NCI-H460 (cell line): ENCODE results near the gene MDH2. TPM values are rescaled to one million over a fixed set of nuclear protein-coding genes. Genes with fewer than 3 reads are reported as not detected.
"Not testable (repeated sequence)": the region's sequence is repeated elsewhere in the genome, so short reads cannot be mapped to it uniquely, and the experiment has no call there.

ENCODE experiments used
- DNase-seq: peaks from one replicate; pipeline ENCODE4 v3.0.0-alpha.2; 2016; ENCODE audit warnings: low read depth; ENCODE audit errors: extremely low read depth
- polyA plus RNA-seq: library from polyadenylated mRNA; depleted of rRNA; stranded (reverse); fragments of >200 nt; gene quantifications from 2 replicates; pipeline ENCODE4 v1.2.3, GENCODE V29; 2014; cell fraction: nucleus; rRNA removed
- total RNA-seq: library from RNA; depleted of rRNA; stranded (reverse); fragments of >200 nt; shearing (Covaris generic); gene quantifications from 2 replicates; pipeline ENCODE4 v1.2.3, GENCODE V29; 2014; rRNA removed

The MDH2 gene
- 178 and 184 TPM in 2 replicates for total RNA-seq
- polyA plus RNA-seq = 80.9 and 94.0 TPM in 2 replicates

- DNase-seq = peak; percentile 96
Observed at GRCh38 chr7:76047811-76048667, at the start of gene MDH2, which contains the start of gene STYXL1. TSS of gene MDH2 (plus strand) at chr7:76048106. CDS start at chr7:76048161, 55 bp downstream. TSS of gene STYXL1 (minus strand) at chr7:76048000. CDS start at chr7:76030523, 17,477 bp downstream.

- DNase-seq = no peak
Observed at GRCh38 chr7:76000566-76000965, 47.3 kb upstream of the MDH2 start.

GRCh38 chr7:76002139-76002538 is 45.8 kb upstream of the MDH2 start:
- DNase-seq = no peak

- no peak for DNase-seq
Observed at GRCh38 chr7:76002822-76003221, 45.1 kb upstream of the MDH2 start.

GRCh38 chr7:76003351-76003750 is 44.6 kb upstream of the MDH2 start:
- DNase-seq = no peak

- not testable (repeated sequence) for DNase-seq
Observed at GRCh38 chr7:76005004-76005403, 42.9 kb upstream of the MDH2 start.

- no peak for DNase-seq
Observed at GRCh38 chr7:76008156-76008687, 39.7 kb upstream of the MDH2 start.

- no peak for DNase-seq
Observed at GRCh38 chr7:76009672-76010600, 38.0 kb upstream of the MDH2 start.

GRCh38 chr7:76011442-76011861 is 36.5 kb upstream of the MDH2 start:
- DNase-seq = no peak

- DNase-seq = no peak
Observed at GRCh38 chr7:76016191-76016947, 31.5 kb upstream of the MDH2 start.

GRCh38 chr7:76018520-76018919 is 29.4 kb upstream of the MDH2 start:
- not testable (repeated sequence) for DNase-seq

- peak; percentile 64 for DNase-seq
Observed at GRCh38 chr7:76020031-76020714, 27.7 kb upstream of the MDH2 start.

GRCh38 chr7:76022026-76022780 is 25.7 kb upstream of the MDH2 start:
- no peak for DNase-seq

GRCh38 chr7:76023002-76023401 is 24.9 kb upstream of the MDH2 start:
- DNase-seq = no peak

- DNase-seq = not testable (repeated sequence)
Observed at GRCh38 chr7:76029682-76030081, 18.2 kb upstream of the MDH2 start.

GRCh38 chr7:76031964-76032363 is 15.9 kb upstream of the MDH2 start:
- no peak for DNase-seq

GRCh38 chr7:76037310-76037709 is 10.6 kb upstream of the MDH2 start:
- DNase-seq = no peak

GRCh38 chr7:76040126-76040525 is 7.8 kb upstream of the MDH2 start:
- DNase-seq = no peak

GRCh38 chr7:76044375-76044865 is 3.5 kb upstream of the MDH2 start:
- no peak for DNase-seq
